ENCODE results near the gene JPH4. TPM values are rescaled to one million over a fixed set of nuclear protein-coding genes. Genes with fewer than 3 reads are reported as not detected.

Gene JPH4
- polyA plus RNA-seq, 2 of the 4 experiments (the other 2 are of a cell fraction) = 0.05 TPM; not detected in 1

- no peak for DNase-seq (ENCODE audit: low read depth in 1 of 2, low spot score in 1 of 2)
- no peaks in the 10 kb centered on the region for H3K4me1 ChIP-seq
- H3K4me3 ChIP-seq = no peak overlapping the region
- TF ChIP-seq FOSL2 (IDR thresholded peaks at IDR 0.05) (no peak), FOSL2 (CRISPR knock-in tag; IDR thresholded peaks at IDR 0.05) (no peak), CEBPB (IDR thresholded peaks at IDR 0.05) (no peak), CBX2 (IDR thresholded peaks at IDR 0.05; ENCODE audit: borderline replicate concordance, low read depth) (no peak)
- TF ChIP-seq, protein P1, sequence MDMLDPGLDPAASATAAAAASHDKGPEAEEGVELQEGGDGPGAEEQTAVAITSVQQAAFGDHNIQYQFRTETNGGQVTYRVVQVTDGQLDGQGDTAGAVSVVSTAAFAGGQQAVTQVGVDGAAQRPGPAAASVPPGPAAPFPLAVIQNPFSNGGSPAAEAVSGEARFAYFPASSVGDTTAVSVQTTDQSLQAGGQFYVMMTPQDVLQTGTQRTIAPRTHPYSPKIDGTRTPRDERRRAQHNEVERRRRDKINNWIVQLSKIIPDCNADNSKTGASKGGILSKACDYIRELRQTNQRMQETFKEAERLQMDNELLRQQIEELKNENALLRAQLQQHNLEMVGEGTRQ (IDR thresholded peaks at IDR 0.05) = no peak
- POLR2A ChIA-PET = no interaction called here
- H3K27ac ChIP-seq = no peak overlapping the region
- no peak overlapping the region for H3K4me2 ChIP-seq
- WGBS (ENCODE audit: missing lambda C conversion rate) = 81% methylated on average over 7 of the region's 7 CpGs
- FAIRE-seq = no peak
- ATAC-seq = no peak
- H3K9me3 ChIP-seq = no peaks in the 10 kb centered on the region
- CTCF ChIA-PET = interaction anchor here (1.0 to 5.0 kb wide), 5 partner anchors 16 to 55 kb away, joined by 3 to 31 read pairs (median 5); no protein-coding TSS in a partner anchor
These were observed 45.9 kb downstream of the JPH4 start for GRCh38 chr14:23532658-23533057.

DNA sequence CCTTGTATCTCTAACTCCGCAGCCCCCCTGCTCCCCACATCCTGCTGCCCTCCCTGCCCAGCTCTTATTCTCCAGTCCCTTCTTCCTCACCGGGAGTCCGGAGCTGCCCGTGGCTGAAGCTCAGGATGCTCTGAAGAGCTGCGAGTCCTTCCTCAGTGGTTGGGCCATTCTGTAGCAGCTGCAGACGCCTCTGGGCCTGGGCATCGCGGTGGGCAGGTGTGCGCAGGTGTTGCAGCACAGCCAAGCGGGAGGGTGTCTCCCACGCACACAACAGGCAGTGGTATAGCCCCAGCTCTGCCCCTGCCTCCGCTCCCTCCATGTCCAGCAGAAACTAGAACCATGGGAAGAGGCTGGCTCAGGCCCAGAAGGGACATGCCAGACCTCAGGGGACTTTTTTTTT is 47.2 kb downstream of the JPH4 start:
- CTCF ChIA-PET = interaction anchor here (1.2 to 5.0 kb wide), 5 partner anchors 8 to 53 kb away, joined by 3 to 34 read pairs (median 16); no protein-coding TSS in a partner anchor
- ATAC-seq = no peak

More for the DNA sequence above, 47.2 kb downstream of the JPH4 start:
- no peak overlapping the region for H3K27ac ChIP-seq
- WGBS (ENCODE audit: missing lambda C conversion rate) = 87% methylated on average over 12 of the region's 12 CpGs
- FAIRE-seq (no peak), DNase-seq (ENCODE audit: low read depth in 1 of 2, low spot score in 1 of 2) (no peak)
- TF ChIP-seq, protein P2, sequence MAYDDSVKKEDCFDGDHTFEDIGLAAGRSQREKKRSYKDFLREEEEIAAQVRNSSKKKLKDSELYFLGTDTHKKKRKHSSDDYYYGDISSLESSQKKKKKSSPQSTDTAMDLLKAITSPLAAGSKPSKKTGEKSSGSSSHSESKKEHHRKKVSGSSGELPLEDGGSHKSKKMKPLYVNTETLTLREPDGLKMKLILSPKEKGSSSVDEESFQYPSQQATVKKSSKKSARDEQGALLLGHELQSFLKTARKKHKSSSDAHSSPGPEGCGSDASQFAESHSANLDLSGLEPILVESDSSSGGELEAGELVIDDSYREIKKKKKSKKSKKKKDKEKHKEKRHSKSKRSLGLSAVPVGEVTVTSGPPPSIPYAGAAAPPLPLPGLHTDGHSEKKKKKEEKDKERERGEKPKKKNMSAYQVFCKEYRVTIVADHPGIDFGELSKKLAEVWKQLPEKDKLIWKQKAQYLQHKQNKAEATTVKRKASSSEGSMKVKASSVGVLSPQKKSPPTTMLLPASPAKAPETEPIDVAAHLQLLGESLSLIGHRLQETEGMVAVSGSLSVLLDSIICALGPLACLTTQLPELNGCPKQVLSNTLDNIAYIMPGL (CRISPR knock-in tag; IDR thresholded peaks at IDR 0.05; ENCODE audit: borderline replicate concordance) = no peak
- TF ChIP-seq ATOH8 (CRISPR knock-in tag; IDR thresholded peaks at IDR 0.05; ENCODE audit: low read depth) (no peak), ESRRA (IDR thresholded peaks at IDR 0.05; ENCODE audit: borderline replicate concordance, low read length) (no peak), BHLHE40 (IDR thresholded peaks at IDR 0.05; ENCODE audit: low read depth, low read length) (no peak), CBX2 (IDR thresholded peaks at IDR 0.05; ENCODE audit: borderline replicate concordance, low read depth) (no peak), RFX5 (IDR thresholded peaks at IDR 0.05) (no peak), KDM5A (IDR thresholded peaks at IDR 0.05) (no peak), NR3C1 (IDR thresholded peaks at IDR 0.05) (no peak), EHMT2 (IDR thresholded peaks at IDR 0.05; ENCODE audit: low read depth) (no peak), RNF2 (IDR thresholded peaks at IDR 0.05; ENCODE audit: borderline replicate concordance, low read depth) (no peak), JUN (IDR thresholded peaks at IDR 0.05) (no peak), POLR2A (IDR thresholded peaks at IDR 0.05; ENCODE audit: low read length) (no peak), CHD2 (IDR thresholded peaks at IDR 0.05; ENCODE audit: low read length, partially characterized antibody) (no peak), BCL3 (IDR thresholded peaks at IDR 0.05) (no peak)
- TF ChIP-seq, protein P1 (IDR thresholded peaks at IDR 0.05) = no peak
- TF ChIP-seq, protein P3, sequence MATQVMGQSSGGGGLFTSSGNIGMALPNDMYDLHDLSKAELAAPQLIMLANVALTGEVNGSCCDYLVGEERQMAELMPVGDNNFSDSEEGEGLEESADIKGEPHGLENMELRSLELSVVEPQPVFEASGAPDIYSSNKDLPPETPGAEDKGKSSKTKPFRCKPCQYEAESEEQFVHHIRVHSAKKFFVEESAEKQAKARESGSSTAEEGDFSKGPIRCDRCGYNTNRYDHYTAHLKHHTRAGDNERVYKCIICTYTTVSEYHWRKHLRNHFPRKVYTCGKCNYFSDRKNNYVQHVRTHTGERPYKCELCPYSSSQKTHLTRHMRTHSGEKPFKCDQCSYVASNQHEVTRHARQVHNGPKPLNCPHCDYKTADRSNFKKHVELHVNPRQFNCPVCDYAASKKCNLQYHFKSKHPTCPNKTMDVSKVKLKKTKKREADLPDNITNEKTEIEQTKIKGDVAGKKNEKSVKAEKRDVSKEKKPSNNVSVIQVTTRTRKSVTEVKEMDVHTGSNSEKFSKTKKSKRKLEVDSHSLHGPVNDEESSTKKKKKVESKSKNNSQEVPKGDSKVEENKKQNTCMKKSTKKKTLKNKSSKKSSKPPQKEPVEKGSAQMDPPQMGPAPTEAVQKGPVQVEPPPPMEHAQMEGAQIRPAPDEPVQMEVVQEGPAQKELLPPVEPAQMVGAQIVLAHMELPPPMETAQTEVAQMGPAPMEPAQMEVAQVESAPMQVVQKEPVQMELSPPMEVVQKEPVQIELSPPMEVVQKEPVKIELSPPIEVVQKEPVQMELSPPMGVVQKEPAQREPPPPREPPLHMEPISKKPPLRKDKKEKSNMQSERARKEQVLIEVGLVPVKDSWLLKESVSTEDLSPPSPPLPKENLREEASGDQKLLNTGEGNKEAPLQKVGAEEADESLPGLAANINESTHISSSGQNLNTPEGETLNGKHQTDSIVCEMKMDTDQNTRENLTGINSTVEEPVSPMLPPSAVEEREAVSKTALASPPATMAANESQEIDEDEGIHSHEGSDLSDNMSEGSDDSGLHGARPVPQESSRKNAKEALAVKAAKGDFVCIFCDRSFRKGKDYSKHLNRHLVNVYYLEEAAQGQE (IDR thresholded peaks at IDR 0.05) = no peak
- H3K4me3 ChIP-seq = no peak overlapping the region
- no peak overlapping the region for H3K4me2 ChIP-seq
- H3K9me3 ChIP-seq = no peaks in the 10 kb centered on the region
- H3K4me1 ChIP-seq = no peaks in the 10 kb centered on the region
- POLR2A ChIA-PET = no interaction called here

All from A549 (cell line).